ENCODE data around the gene CTSZ.

CTSZ gene

GRCh38 chr20:58997141-58997770, 9.8 kb downstream of the CTSZ start:
- no peak for TF ChIP-seq CTCF (IDR thresholded peaks at IDR 0.05; ENCODE audit: low read depth, low read length, missing control alignments)
- no peak overlapping the region for H3K4me3 ChIP-seq (replicated peaks; ENCODE audit: low read depth, low read length)
- DNase-seq (ENCODE audit: extremely low read depth, low read depth), result no peak

GRCh38 chr20:58996226-58996611, 10.8 kb downstream of the CTSZ start:
- no peak for TF ChIP-seq CTCF (IDR thresholded peaks at IDR 0.05; ENCODE audit: low read depth, low read length, missing control alignments)
- no peak overlapping the region for H3K4me3 ChIP-seq (replicated peaks; ENCODE audit: low read depth, low read length)
- no peak for DNase-seq (ENCODE audit: extremely low read depth, low read depth)

- no peak for TF ChIP-seq CTCF (IDR thresholded peaks at IDR 0.05; ENCODE audit: low read depth, low read length, missing control alignments)
- no peak overlapping the region for H3K4me3 ChIP-seq (replicated peaks; ENCODE audit: low read depth, low read length)
- no peak for DNase-seq (ENCODE audit: extremely low read depth, low read depth)
Observed at GRCh38 chr20:58995461-58996225, 11.4 kb downstream of the CTSZ start.

- DNase-seq (ENCODE audit: extremely low read depth, low read depth), result no peak
- TF ChIP-seq CTCF (IDR thresholded peaks at IDR 0.05; ENCODE audit: low read depth, low read length, missing control alignments), result no peak
- no peak overlapping the region for H3K4me3 ChIP-seq (replicated peaks; ENCODE audit: low read depth, low read length)
Observed at GRCh38 chr20:58994390-58995159, 12.5 kb downstream of the CTSZ start.

GRCh38 chr20:58993332-58994248, 13.5 kb downstream of the CTSZ start:
- DNase-seq (ENCODE audit: extremely low read depth, low read depth), result no peak
- no peak overlapping the region for H3K4me3 ChIP-seq (replicated peaks; ENCODE audit: low read depth, low read length)
- no peak for TF ChIP-seq CTCF (IDR thresholded peaks at IDR 0.05; ENCODE audit: low read depth, low read length, missing control alignments)

- no peak overlapping the region for H3K4me3 ChIP-seq (replicated peaks; ENCODE audit: low read depth, low read length)
- no peak for TF ChIP-seq CTCF (IDR thresholded peaks at IDR 0.05; ENCODE audit: low read depth, low read length, missing control alignments)
- DNase-seq (ENCODE audit: extremely low read depth, low read depth), result no peak
Observed at GRCh38 chr20:58992911-58993310, 14.1 kb downstream of the CTSZ start.

Data from HFF-Myc (cell line).